Thoracic aorta (tissue), 2 donors: ENCODE results near the gene ZFYVE28. TPM values are rescaled to one million over a fixed set of nuclear protein-coding genes. Genes with fewer than 3 reads are reported as not detected.

Experiments used
- ATAC-seq: fragments of 150-250 bp; one replicate; pipeline ENCODE4 v1.8.0; 2017; ENCODE audit warnings: low read depth; ENCODE audit not compliant: insufficient number of reproducible peaks, low FRiP score
- DNase-seq: peaks from one replicate; pipeline ENCODE4 v3.0.0-alpha.2; 2020; ENCODE audit warnings: low spot score
- H3K27ac ChIP-seq, 2 donors: fragments of 200-600 bp; sonication (generic); 1 replicate in 1 of 2; 2 replicates in 1 of 2; pipeline ENCODE4 v1.5.1; 2016; ENCODE audit warnings: mild to moderate bottlenecking in 2 of 2, moderate library complexity in 2 of 2
- H3K27me3 ChIP-seq: fragments of 200-600 bp; sonication (generic); replicated peaks from 2 replicates; pipeline ENCODE4 v1.6.0; 2016; ENCODE audit warnings: mild to moderate bottlenecking; ENCODE audit not compliant: insufficient read depth
- H3K36me3 ChIP-seq: fragments of 200-600 bp; sonication (generic); one replicate; pipeline ENCODE4 v1.5.1; 2016
- H3K4me1 ChIP-seq, 2 donors: fragments of 200-600 bp; sonication (generic); 1 replicate in 1 of 2; 2 replicates in 1 of 2; pipeline versions ENCODE4 v1.5.1 to v1.6.0; 2016; ENCODE audit warnings: low read depth in 2 of 2, mild to moderate bottlenecking in 1 of 2; ENCODE audit not compliant: control insufficient read depth in 1 of 2
- H3K4me3 ChIP-seq: fragments of 200-600 bp; sonication (generic); 2 replicates; pipeline ENCODE4 v1.5.1; 2016; ENCODE audit warnings: mild to moderate bottlenecking
- H3K9me3 ChIP-seq: fragments of 200-600 bp; sonication (generic); 2 replicates; pipeline ENCODE4 v1.5.1; 2016
- total RNA-seq, 2 donors: library from RNA; depleted of rRNA; stranded (reverse); fragments of >200 nt; gene quantifications; one replicate each; pipeline versions ENCODE4 v1.1.0 to v1.2.3, GENCODE V29; 2016
- TF ChIP-seq, protein P1 (sequence below): fragments of 200-600 bp; sonication (generic); IDR thresholded peaks from one replicate; pipeline ENCODE4 v1.5.1; 2019; ENCODE audit warnings: antibody characterized with exemption

Gene ZFYVE28
- total RNA-seq, 2 donors from 2014 or later = 11.5 to 20.2 TPM

DNA sequence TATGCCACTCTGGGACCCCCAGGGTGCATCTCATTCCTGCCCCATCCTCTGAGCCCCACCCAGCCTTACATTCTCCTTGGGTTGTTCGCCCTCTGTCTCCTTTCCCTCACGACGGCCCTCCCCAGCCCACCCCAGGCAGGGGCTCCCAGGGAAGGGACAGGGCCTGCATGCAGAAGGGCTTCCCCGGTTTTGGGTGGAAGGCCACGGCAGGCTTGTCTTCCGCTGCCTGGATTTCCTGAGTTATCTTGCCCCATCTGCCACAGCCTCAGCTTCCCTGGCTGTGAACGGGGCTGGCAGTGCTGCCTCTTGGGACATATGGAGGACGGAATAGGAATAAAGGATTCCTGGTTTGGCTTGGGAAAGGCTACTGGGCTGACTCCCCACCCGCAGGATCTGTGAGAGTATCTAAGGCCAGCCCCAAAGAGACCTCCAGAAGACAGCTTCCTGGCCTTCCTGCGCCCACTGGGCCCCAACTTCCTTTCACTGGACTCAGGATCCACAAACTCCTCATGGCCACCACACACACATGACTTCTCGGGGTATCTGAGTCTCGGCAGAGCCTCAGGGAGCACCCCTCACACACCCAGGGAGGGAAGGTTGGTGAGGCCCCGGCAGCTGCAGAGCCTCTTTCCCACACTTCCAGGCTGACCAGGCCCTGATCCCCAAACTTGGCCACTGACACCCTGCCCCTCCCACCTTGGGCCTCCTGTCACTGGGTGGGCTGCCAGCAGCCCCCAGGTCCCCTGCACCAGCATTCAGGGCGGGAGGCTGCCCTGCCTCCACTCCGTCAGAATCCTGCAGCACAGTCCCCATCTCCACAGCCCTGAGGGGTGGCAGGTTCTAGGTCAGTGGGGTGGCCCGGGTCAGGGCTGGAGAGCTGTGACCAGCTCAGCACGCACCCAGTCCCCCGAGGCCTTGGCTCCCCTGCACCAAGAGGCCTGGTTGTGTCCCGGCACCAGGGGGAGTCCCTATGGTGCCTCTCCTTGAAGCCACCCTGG is 153.0 kb downstream of the ZFYVE28 start:
- Histone ChIP-seq H3K27ac (peak overlapping the region; percentile 12 to 30), H3K4me3 (no peak overlapping the region), H3K36me3 (no peaks in the 10 kb centered on the region), H3K27me3 (no peaks in the 10 kb centered on the region), H3K4me1 (peaks cover under 1 to 30% of the 10 kb centered on the region in 2 donors), H3K9me3 (no peaks in the 10 kb centered on the region)
- TF ChIP-seq, protein P1, sequence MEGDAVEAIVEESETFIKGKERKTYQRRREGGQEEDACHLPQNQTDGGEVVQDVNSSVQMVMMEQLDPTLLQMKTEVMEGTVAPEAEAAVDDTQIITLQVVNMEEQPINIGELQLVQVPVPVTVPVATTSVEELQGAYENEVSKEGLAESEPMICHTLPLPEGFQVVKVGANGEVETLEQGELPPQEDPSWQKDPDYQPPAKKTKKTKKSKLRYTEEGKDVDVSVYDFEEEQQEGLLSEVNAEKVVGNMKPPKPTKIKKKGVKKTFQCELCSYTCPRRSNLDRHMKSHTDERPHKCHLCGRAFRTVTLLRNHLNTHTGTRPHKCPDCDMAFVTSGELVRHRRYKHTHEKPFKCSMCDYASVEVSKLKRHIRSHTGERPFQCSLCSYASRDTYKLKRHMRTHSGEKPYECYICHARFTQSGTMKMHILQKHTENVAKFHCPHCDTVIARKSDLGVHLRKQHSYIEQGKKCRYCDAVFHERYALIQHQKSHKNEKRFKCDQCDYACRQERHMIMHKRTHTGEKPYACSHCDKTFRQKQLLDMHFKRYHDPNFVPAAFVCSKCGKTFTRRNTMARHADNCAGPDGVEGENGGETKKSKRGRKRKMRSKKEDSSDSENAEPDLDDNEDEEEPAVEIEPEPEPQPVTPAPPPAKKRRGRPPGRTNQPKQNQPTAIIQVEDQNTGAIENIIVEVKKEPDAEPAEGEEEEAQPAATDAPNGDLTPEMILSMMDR = no peak
- no peak for DNase-seq
- no peak for ATAC-seq

DNA sequence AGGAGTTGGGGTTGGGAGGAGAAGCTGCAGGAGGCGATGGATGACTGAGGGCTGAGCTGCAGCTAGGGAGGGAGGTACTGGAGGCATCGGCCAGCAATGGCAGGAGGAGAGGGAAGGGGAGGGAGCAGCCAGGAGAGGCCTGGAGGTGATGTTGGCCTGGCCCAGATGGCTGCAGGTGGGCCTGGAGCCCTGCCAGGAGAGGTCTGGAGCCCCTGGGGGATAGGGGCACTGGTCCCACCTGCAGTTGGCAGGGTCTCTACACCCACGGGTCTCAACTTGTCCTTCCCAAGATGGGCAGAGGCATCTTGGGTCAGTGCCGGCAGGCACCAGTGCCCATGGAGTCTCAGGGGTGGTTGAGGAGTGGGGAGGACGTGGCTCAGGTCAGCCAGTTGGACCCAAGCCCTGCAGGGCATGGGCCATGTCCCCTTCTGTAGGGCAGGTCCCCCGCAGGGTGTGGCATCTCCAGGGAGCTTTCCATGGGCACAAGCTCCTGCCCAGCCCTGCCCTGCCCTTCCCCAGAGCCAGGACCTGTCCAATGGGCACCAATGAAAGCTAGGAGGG is 153.9 kb downstream of the ZFYVE28 start:
- Histone ChIP-seq H3K4me3 (no peak overlapping the region), H3K4me1 (peaks cover 9 to 38% of the 10 kb centered on the region in 2 donors), H3K27me3 (no peaks in the 10 kb centered on the region), H3K9me3 (no peaks in the 10 kb centered on the region), H3K27ac (no peak overlapping the region), H3K36me3 (no peaks in the 10 kb centered on the region)
- TF ChIP-seq, protein P1 = no peak
- no peak for DNase-seq
- ATAC-seq = no peak

DNA sequence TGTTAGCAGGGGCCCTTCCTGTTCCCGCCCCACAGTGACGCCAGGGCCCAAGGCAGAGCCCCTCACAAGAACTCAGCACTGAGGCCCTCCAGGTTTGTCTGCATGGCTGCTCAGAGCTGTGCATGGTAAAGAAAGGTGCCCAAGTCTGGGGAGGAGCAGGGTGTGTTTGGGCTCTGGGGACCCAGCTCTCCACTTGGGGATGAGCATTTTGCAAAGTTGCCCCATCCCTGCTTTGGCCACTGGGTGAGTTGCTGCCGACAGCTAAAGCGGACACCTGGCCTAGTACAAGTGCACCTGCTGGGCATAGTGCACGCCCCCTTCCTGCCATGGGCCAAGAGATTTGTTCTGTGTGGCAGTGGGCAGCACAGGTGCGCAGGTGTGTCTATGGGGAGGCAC is 154.5 kb downstream of the ZFYVE28 start:
- H3K9me3 ChIP-seq = no peaks in the 10 kb centered on the region
- no peak overlapping the region for H3K4me3 ChIP-seq
- H3K36me3 ChIP-seq = no peaks in the 10 kb centered on the region
- DNase-seq = no peak
- H3K4me1 ChIP-seq = peaks cover 15 to 45% of the 10 kb centered on the region in 2 donors
- no peaks in the 10 kb centered on the region for H3K27me3 ChIP-seq
- no peak for ATAC-seq
- TF ChIP-seq, protein P1 = no peak
- H3K27ac ChIP-seq = no peak overlapping the region

DNA sequence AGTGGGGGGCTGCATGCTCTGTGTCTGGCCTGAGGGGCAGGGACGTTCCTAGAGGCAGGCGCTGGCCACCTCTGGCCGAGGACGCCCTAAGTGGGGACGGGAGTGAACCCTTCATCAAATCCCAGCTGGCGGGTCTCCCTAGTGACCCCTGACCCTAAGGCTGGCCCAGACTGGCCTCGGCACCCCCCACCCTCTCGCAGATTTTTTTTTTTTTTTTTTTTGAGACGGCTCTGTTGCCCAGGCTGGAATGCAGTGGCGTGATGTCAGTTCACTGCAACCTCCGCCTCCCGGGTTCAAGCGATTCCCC is 155.5 kb downstream of the ZFYVE28 start:
- no peak for DNase-seq
- Histone ChIP-seq H3K27me3 (no peaks in the 10 kb centered on the region), H3K9me3 (no peaks in the 10 kb centered on the region), H3K4me3 (peak overlapping the region; percentile 78), H3K27ac (peak overlapping the region; percentile 83 to 90), H3K36me3 (no peaks in the 10 kb centered on the region), H3K4me1 (peaks cover 23 to 55% of the 10 kb centered on the region in 2 donors)
- TF ChIP-seq, protein P1 = no peak
- ATAC-seq = no peak

DNA sequence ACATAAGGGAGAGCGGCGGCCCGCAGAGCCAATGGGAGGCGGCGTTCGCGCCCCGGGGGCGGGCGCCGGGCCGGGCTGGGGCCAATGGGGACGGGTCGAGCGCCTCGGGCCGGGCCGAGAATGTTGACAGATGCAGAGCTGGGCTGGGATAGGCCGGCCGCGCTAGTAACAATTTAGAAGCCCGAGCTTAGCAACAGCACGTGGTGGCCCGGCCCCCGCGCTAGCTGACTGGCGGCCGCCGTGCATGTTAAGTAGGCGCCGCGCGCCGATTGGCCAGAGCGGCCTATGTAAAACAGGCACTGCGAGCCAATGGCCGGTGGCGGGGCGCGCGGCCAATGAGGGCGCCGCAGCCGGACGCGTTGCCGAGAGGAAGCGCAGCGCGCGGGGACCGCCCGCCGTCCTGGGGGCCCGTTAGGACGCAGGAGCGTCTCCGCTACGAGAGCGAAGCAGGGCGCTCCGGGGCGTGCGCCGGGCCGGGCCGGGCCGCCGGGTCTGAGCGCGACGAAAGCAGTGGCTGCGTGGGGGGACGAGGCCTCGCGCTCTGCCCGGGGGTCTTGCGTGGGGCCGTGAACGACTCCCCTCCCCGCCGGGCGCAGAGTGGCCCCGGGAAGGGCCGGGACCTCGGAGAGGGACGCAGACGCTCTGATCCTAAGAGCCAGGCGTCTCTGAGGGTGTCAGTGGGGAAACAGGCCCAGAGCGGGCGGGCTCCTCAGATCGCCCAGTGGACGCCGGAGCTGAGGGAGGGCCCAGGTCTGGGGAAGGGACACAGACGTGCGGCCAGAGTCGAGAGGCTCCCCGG is 156.1 kb downstream of the ZFYVE28 start:
- no peaks in the 10 kb centered on the region for H3K9me3 ChIP-seq
- peak overlapping the region; percentile 83 to 90 for H3K27ac ChIP-seq
- peak; percentile 99 for DNase-seq
- ATAC-seq = peak; percentile 93
- H3K4me3 ChIP-seq = peak overlapping the region; percentile 78
- no peaks in the 10 kb centered on the region for H3K36me3 ChIP-seq
- TF ChIP-seq, protein P1 = no peak
- no peaks in the 10 kb centered on the region for H3K27me3 ChIP-seq
- peaks cover 29 to 61% of the 10 kb centered on the region in 2 donors for H3K4me1 ChIP-seq
